Uterus (tissue), 4 donors: ENCODE measurements around the gene CCSER2. TPM values are rescaled to one million over a fixed set of nuclear protein-coding genes. Genes with fewer than 3 reads are reported as not detected.

Experiments
- DNase-seq, 2 donors: peaks; one replicate each; pipeline ENCODE4 v3.0.0-alpha.2; 2019 to 2020
- H3K27ac ChIP-seq, 2 donors: fragments of 200-600 bp; sonication (generic); 1 replicate in 1 of 2; 2 replicates in 1 of 2; pipeline ENCODE4 v1.5.1; 2016 to 2018
- H3K27me3 ChIP-seq, 2 donors: fragments of 200-600 bp; sonication (generic); one replicate each; pipeline ENCODE4 v1.5.1; 2018 to 2019; ENCODE audit warnings: control low read depth in 1 of 2
- H3K36me3 ChIP-seq, 2 donors: fragments of 200-600 bp; sonication (generic); one replicate each; pipeline ENCODE4 v1.5.1; 2019; ENCODE audit warnings: control low read depth in 1 of 2
- H3K4me1 ChIP-seq, 2 donors: fragments of 200-600 bp; sonication (generic); one replicate each; pipeline ENCODE4 v1.5.1; 2018 to 2019; ENCODE audit warnings: control low read depth in 1 of 2
- H3K4me3 ChIP-seq, 2 donors: fragments of 200-600 bp; sonication (generic); 1 replicate in 1 of 2; 2 replicates in 1 of 2; pipeline ENCODE4 v1.5.1; 2018 to 2019; ENCODE audit warnings: mild to moderate bottlenecking in 1 of 2
- H3K9me3 ChIP-seq, 2 donors: fragments of 200-600 bp; sonication (generic); one replicate each; pipeline ENCODE4 v1.5.1; 2019; ENCODE audit warnings: control low read depth in 1 of 2
- CTCF ChIP-seq, 4 experiments: fragments of 200-600 bp in 2 of 4; fragments of 450-650 bp in 2 of 4; sonication (generic) in 2 of 4; IDR thresholded peaks; one replicate each; pipeline ENCODE4 v1.5.1; 2016 to 2019; ENCODE audit warnings: antibody characterized with exemption in 4 of 4, mild to moderate bottlenecking in 2 of 4, moderate library complexity in 1 of 4
- POLR2A ChIP-seq, 2 donors: fragments of 450-650 bp; IDR thresholded peaks; one replicate each; pipeline ENCODE4 v1.6.1; 2016; ENCODE audit warnings: antibody characterized with exemption in 2 of 2, mild to moderate bottlenecking in 1 of 2, moderate library complexity in 1 of 2
- intact Hi-C: fragments of 100-400 bp; cut with DNase I; formaldehyde crosslinking; loops from one replicate; pipeline ENCODE4 v1.15.1; 2023; ENCODE audit warnings: low total_unique reads
- total RNA-seq, 4 donors: library from RNA; depleted of rRNA in 3 of 4; stranded (reverse); fragments of >200 nt in 3 of 4; gene quantifications; one replicate each; pipeline versions ENCODE4 v1.1.0 to v1.2.4, GENCODE V29; 2014 to 2023
- donor health status: DM: yes; HTN: yes; CAD: no.

CCSER2 gene
- total RNA-seq, 4 donors from 2014 or later = 40.5 to 112 (median 54.0) TPM

- no peaks in the 10 kb centered on the region for H3K36me3 ChIP-seq
- TF ChIP-seq POLR2A (IDR thresholded peaks at IDR 0.05) (no peak), CTCF (IDR thresholded peaks at IDR 0.05) (no peak)
- intact Hi-C loops = no loop called here
- H3K27me3 ChIP-seq = no peaks in the 10 kb centered on the region
- peaks cover 0 to 16% of the 10 kb centered on the region in 2 donors for H3K4me1 ChIP-seq
- H3K9me3 ChIP-seq = no peaks in the 10 kb centered on the region
- H3K4me3 ChIP-seq = no peak overlapping the region
- H3K27ac ChIP-seq = no peak overlapping the region
- DNase-seq = no peak
Measured at GRCh38 chr10:84335516-84335915, 7.1 kb downstream of the CCSER2 start.

- Histone ChIP-seq H3K4me1 (peaks cover 0 to 16% of the 10 kb centered on the region in 2 donors), H3K36me3 (no peaks in the 10 kb centered on the region), H3K27ac (no peak overlapping the region), H3K9me3 (no peaks in the 10 kb centered on the region), H3K4me3 (no peak overlapping the region), H3K27me3 (no peaks in the 10 kb centered on the region)
- no peak for DNase-seq
- no peak for TF ChIP-seq POLR2A (IDR thresholded peaks at IDR 0.05)
- TF ChIP-seq CTCF (IDR thresholded peaks at IDR 0.05) = no peak
- intact Hi-C loops = no loop called here
Measured at GRCh38 chr10:84336406-84337090, 8.2 kb downstream of the CCSER2 start.

- H3K36me3 ChIP-seq = no peaks in the 10 kb centered on the region
- DNase-seq = no peak
- H3K9me3 ChIP-seq = no peaks in the 10 kb centered on the region
- H3K27me3 ChIP-seq = no peaks in the 10 kb centered on the region
- H3K4me3 ChIP-seq = no peak overlapping the region
- intact Hi-C loops = no loop called here
- H3K4me1 ChIP-seq = peaks cover 0 to 16% of the 10 kb centered on the region in 2 donors
- no peak overlapping the region for H3K27ac ChIP-seq
- TF ChIP-seq CTCF (IDR thresholded peaks at IDR 0.05) = no peak
Measured at GRCh38 chr10:84337199-84337598, 8.8 kb downstream of the CCSER2 start.

GRCh38 chr10:84339025-84339424, 10.6 kb downstream of the CCSER2 start:
- DNase-seq = no peak
- Histone ChIP-seq H3K27ac (no peak overlapping the region), H3K9me3 (no peaks in the 10 kb centered on the region), H3K4me1 (peaks cover 0 to 11% of the 10 kb centered on the region in 2 donors), H3K27me3 (no peaks in the 10 kb centered on the region), H3K4me3 (no peak overlapping the region), H3K36me3 (no peaks in the 10 kb centered on the region)
- intact Hi-C loops = no loop called here
- no peak for TF ChIP-seq POLR2A (IDR thresholded peaks at IDR 0.05)

- Histone ChIP-seq H3K9me3 (no peaks in the 10 kb centered on the region), H3K27ac (no peak overlapping the region), H3K4me1 (peaks cover 0 to 11% of the 10 kb centered on the region in 2 donors), H3K4me3 (no peak overlapping the region), H3K27me3 (no peaks in the 10 kb centered on the region), H3K36me3 (no peaks in the 10 kb centered on the region)
- TF ChIP-seq POLR2A (IDR thresholded peaks at IDR 0.05) (no peak), CTCF (IDR thresholded peaks at IDR 0.05) (no peak)
- DNase-seq = no peak
- intact Hi-C loops = no loop called here
Measured at GRCh38 chr10:84340187-84340586, 11.8 kb downstream of the CCSER2 start.
